Trophoblast cell (in vitro differentiated cells and primary cell): ENCODE data around the gene CNIH3.

ENCODE experiments used
- DNase-seq, 2 donors: peaks; one replicate each; pipeline ENCODE4 v3.0.0-alpha.2; 2016
- H2AFZ ChIP-seq: 2 replicates; pipeline ENCODE4 v1.6.1; 2013; ENCODE audit warnings: low read length, moderate library complexity, mild to moderate bottlenecking; ENCODE audit not compliant: insufficient read depth, poor library complexity
- H2AK5ac ChIP-seq: 2 replicates; pipeline ENCODE4 v1.6.1; 2013; ENCODE audit warnings: mild to moderate bottlenecking, low read length
- H2BK120ac ChIP-seq: 2 replicates; pipeline ENCODE4 v1.6.1; 2013; ENCODE audit warnings: low read length, mild to moderate bottlenecking, moderate library complexity; ENCODE audit not compliant: insufficient read depth, poor library complexity
- H2BK12ac ChIP-seq: 2 replicates; pipeline ENCODE4 v1.6.1; 2013; ENCODE audit warnings: mild to moderate bottlenecking, low read length, moderate library complexity
- H2BK5ac ChIP-seq: 2 replicates; pipeline ENCODE4 v1.6.1; 2013; ENCODE audit warnings: low read length, low read depth, moderate library complexity, mild to moderate bottlenecking; ENCODE audit not compliant: poor library complexity
- H3K14ac ChIP-seq: 2 replicates; pipeline ENCODE4 v1.6.1; 2013; ENCODE audit warnings: mild to moderate bottlenecking, low read length
- H3K18ac ChIP-seq: 2 replicates; pipeline ENCODE4 v1.6.1; 2013; ENCODE audit warnings: mild to moderate bottlenecking, low read length
- H3K23ac ChIP-seq: 2 replicates; pipeline ENCODE4 v1.6.1; 2013; ENCODE audit warnings: low read length
- H3K27ac ChIP-seq: 2 replicates; pipeline ENCODE4 v1.5.1; 2013; ENCODE audit warnings: low read depth, mild to moderate bottlenecking, inconsistent platforms, low read length, moderate library complexity
- H3K27me3 ChIP-seq: 2 replicates; pipeline ENCODE4 v1.6.1; 2013; ENCODE audit warnings: inconsistent platforms, mild to moderate bottlenecking, low read length, moderate library complexity; ENCODE audit not compliant: insufficient read depth
- H3K36me3 ChIP-seq, 2 experiments: 1 replicate in 1 of 2; 2 replicates in 1 of 2; pipeline ENCODE4 v1.6.1; 2013; ENCODE audit warnings: low read length in 2 of 2, mild to moderate bottlenecking in 2 of 2, moderate library complexity in 1 of 2; ENCODE audit not compliant: insufficient read depth in 2 of 2, control insufficient read depth in 1 of 2
- H3K4ac ChIP-seq: 2 replicates; pipeline ENCODE4 v1.6.1; 2013; ENCODE audit warnings: low read depth, mild to moderate bottlenecking, low read length, moderate library complexity
- H3K4me1 ChIP-seq, 2 experiments: 1 replicate in 1 of 2; 2 replicates in 1 of 2; pipeline ENCODE4 v1.6.1; 2013; ENCODE audit warnings: low read length in 2 of 2, mild to moderate bottlenecking in 2 of 2, moderate library complexity in 1 of 2; ENCODE audit not compliant: insufficient read depth in 2 of 2, control insufficient read depth in 1 of 2
- H3K4me2 ChIP-seq: 2 replicates; pipeline ENCODE4 v1.6.1; 2013; ENCODE audit warnings: inconsistent platforms, mild to moderate bottlenecking, low read length, moderate library complexity
- H3K4me3 ChIP-seq: 2 replicates; pipeline ENCODE4 v1.5.1; 2013; ENCODE audit warnings: mild to moderate bottlenecking, low read depth, low read length, inconsistent platforms
- H3K79me1 ChIP-seq: one replicate; pipeline ENCODE4 v1.6.1; 2013; ENCODE audit warnings: low read length
- H3K79me2 ChIP-seq: 2 replicates; pipeline ENCODE4 v1.6.1; 2013; ENCODE audit warnings: low read length, mild to moderate bottlenecking; ENCODE audit not compliant: control insufficient read depth, insufficient read depth, poor library complexity
- H3K9ac ChIP-seq: 2 replicates; pipeline ENCODE4 v1.6.1; 2013; ENCODE audit warnings: mild to moderate bottlenecking, low read length
- H3K9me3 ChIP-seq: 2 replicates; pipeline ENCODE4 v1.6.1; 2013; ENCODE audit warnings: low read depth, mild to moderate bottlenecking, control low read depth, inconsistent platforms, low read length; ENCODE audit not compliant: insufficient read depth
- H4K12ac ChIP-seq: 2 replicates; pipeline ENCODE4 v1.6.1; 2013; ENCODE audit warnings: low read depth, mild to moderate bottlenecking, low read length, moderate library complexity
- H4K8ac ChIP-seq: 2 replicates; pipeline ENCODE4 v1.6.1; 2013; ENCODE audit warnings: low read depth, mild to moderate bottlenecking, low read length, moderate library complexity
- H4K91ac ChIP-seq: one replicate; pipeline ENCODE4 v1.6.1; 2013; ENCODE audit warnings: low read depth, mild to moderate bottlenecking, low read length, moderate library complexity
- WGBS: extraction: QIAGEN DNeasy Blood & Tissue Kit; methylation state at CpG from one replicate; pipeline ENCODE4 v1.1.7; 2013; ENCODE audit warnings: missing lambda C conversion rate; ENCODE audit not compliant: insufficient read length, insufficient coverage; ENCODE audit errors: extremely low coverage; 5-methylcytosine and 5-hydroxymethylcytosine counted together

Gene CNIH3

GRCh38 chr1:224753491-224753890 is 137.4 kb downstream of the CNIH3 start:
- no peaks in the 10 kb centered on the region for H3K4me1 ChIP-seq
- H3K14ac ChIP-seq = no peak overlapping the region
- H3K4me3 ChIP-seq = no peak overlapping the region
- no peaks in the 10 kb centered on the region for H3K27me3 ChIP-seq
- no peak overlapping the region for H2AFZ ChIP-seq
- H2BK12ac ChIP-seq = no peak overlapping the region
- no peak for DNase-seq
- H3K27ac ChIP-seq = no peak overlapping the region
- H2AK5ac ChIP-seq = no peak overlapping the region
- H3K23ac ChIP-seq = no peak overlapping the region
- WGBS = no CpG with 5 or more reads among the region's 1 CpG
- no peak overlapping the region for H3K9ac ChIP-seq
- H2BK5ac ChIP-seq = no peak overlapping the region
- no peaks in the 10 kb centered on the region for H3K79me1 ChIP-seq
- no peak overlapping the region for H4K8ac ChIP-seq
- no peak overlapping the region for H3K18ac ChIP-seq
- no peak overlapping the region for H3K4me2 ChIP-seq
- H2BK120ac ChIP-seq = no peak overlapping the region
- H3K4ac ChIP-seq = no peak overlapping the region
- no peak overlapping the region for H4K12ac ChIP-seq
- H3K79me2 ChIP-seq = no peaks in the 10 kb centered on the region
- no peak overlapping the region for H4K91ac ChIP-seq
- H3K36me3 ChIP-seq = no peaks in the 10 kb centered on the region
- peaks cover 2% of the 10 kb centered on the region for H3K9me3 ChIP-seq

GRCh38 chr1:224755586-224755985 is 139.5 kb downstream of the CNIH3 start:
- Histone ChIP-seq H3K9ac (no peak overlapping the region), H3K23ac (no peak overlapping the region), H4K8ac (no peak overlapping the region), H3K18ac (no peak overlapping the region), H4K91ac (no peak overlapping the region), H3K14ac (no peak overlapping the region), H3K79me2 (no peaks in the 10 kb centered on the region), H3K36me3 (no peaks in the 10 kb centered on the region), H3K4ac (no peak overlapping the region), H2BK5ac (no peak overlapping the region), H3K4me1 (no peaks in the 10 kb centered on the region), H3K4me2 (no peak overlapping the region), H3K79me1 (no peaks in the 10 kb centered on the region), H3K9me3 (peaks cover 3% of the 10 kb centered on the region), H3K27me3 (no peaks in the 10 kb centered on the region), H2AFZ (no peak overlapping the region), H2BK120ac (no peak overlapping the region), H2BK12ac (no peak overlapping the region), H2AK5ac (no peak overlapping the region), H3K4me3 (no peak overlapping the region), H3K27ac (no peak overlapping the region), H4K12ac (no peak overlapping the region)
- DNase-seq = no peak
- WGBS = no CpG with 5 or more reads among the region's 4 CpGs

GRCh38 chr1:224757508-224757907 is 141.4 kb downstream of the CNIH3 start:
- Histone ChIP-seq H3K27ac (no peak overlapping the region), H3K4ac (no peak overlapping the region), H3K9ac (no peak overlapping the region), H3K4me2 (no peak overlapping the region), H3K79me1 (no peaks in the 10 kb centered on the region), H3K4me3 (no peak overlapping the region), H2BK5ac (no peak overlapping the region), H4K12ac (no peak overlapping the region), H3K36me3 (no peaks in the 10 kb centered on the region), H3K14ac (no peak overlapping the region), H2AFZ (no peak overlapping the region), H4K91ac (no peak overlapping the region), H3K79me2 (no peaks in the 10 kb centered on the region), H2BK12ac (no peak overlapping the region), H3K18ac (no peak overlapping the region), H3K9me3 (peaks cover 4% of the 10 kb centered on the region), H3K23ac (no peak overlapping the region), H4K8ac (no peak overlapping the region), H2AK5ac (no peak overlapping the region), H3K27me3 (no peaks in the 10 kb centered on the region), H3K4me1 (no peaks in the 10 kb centered on the region), H2BK120ac (no peak overlapping the region)
- WGBS = no CpG with 5 or more reads among the region's 5 CpGs
- no peak for DNase-seq

GRCh38 chr1:224759135-224759534 is 143.0 kb downstream of the CNIH3 start:
- Histone ChIP-seq H2BK12ac (no peak overlapping the region), H2AK5ac (no peak overlapping the region), H3K9ac (no peak overlapping the region), H3K27me3 (no peaks in the 10 kb centered on the region), H3K4ac (no peak overlapping the region), H3K18ac (no peak overlapping the region), H3K14ac (no peak overlapping the region), H2AFZ (no peak overlapping the region), H2BK120ac (no peak overlapping the region), H3K4me3 (no peak overlapping the region), H4K12ac (no peak overlapping the region), H3K23ac (no peak overlapping the region), H3K9me3 (peaks cover 4% of the 10 kb centered on the region), H3K36me3 (no peaks in the 10 kb centered on the region), H4K91ac (no peak overlapping the region), H3K4me2 (no peak overlapping the region), H3K27ac (no peak overlapping the region), H4K8ac (no peak overlapping the region), H3K79me1 (no peaks in the 10 kb centered on the region), H3K79me2 (no peaks in the 10 kb centered on the region), H2BK5ac (no peak overlapping the region), H3K4me1 (no peaks in the 10 kb centered on the region)
- DNase-seq = no peak
- no CpG with 5 or more reads among the region's 1 CpG for WGBS
